NCI-H510A (cell line): ENCODE data around the gene RAET1E.
"Not testable (repeated sequence)": the region's sequence is repeated elsewhere in the genome, so short reads cannot be mapped to it uniquely, and the experiment has no call there.

Experiments used
- DNase-seq: peaks from one replicate; lab custom pipeline; 2025; lab: John Stamatoyannopoulos, UW

RAET1E gene

GRCh38 chr6:149861603-149862423 lies 36.1 kb downstream of the RAET1E start:
- DNase-seq: no peak

DNA sequence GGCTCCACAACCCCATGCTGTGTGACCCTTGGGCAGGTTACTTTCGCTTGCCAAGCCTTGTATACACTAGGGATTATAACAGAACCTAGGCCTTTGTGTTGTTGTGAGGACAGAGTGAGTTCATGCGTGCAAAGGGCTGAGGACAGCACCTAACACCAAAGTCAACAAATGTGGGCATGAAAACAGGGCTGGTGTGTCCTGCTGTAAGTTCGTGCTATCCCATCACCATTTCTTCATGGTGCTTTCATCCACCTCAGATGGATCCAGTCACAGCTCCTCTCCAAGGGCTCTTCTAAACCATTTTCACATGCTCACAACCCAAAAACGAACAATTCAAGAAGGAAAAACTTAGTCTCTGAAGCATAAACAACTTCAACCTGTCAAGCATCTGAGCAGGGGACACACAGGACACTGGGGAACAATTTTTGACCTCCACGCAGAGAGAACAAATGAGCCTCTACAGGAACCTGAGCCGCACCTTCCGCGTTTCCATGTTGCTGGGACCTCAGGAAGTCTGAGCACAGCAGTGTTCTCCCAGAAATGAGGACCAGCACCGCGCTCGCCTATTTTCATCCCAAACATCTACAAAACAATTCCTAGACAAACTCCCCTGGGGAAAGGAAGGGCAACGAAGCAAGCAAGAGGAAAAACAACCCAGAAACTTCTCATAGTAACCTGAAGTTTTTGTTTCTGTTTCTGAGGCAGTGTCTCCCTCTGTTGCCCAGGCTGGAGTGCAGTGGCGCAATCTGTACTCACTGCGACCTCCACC lies 36.9 kb downstream of the RAET1E start:
- no peak for DNase-seq

DNA sequence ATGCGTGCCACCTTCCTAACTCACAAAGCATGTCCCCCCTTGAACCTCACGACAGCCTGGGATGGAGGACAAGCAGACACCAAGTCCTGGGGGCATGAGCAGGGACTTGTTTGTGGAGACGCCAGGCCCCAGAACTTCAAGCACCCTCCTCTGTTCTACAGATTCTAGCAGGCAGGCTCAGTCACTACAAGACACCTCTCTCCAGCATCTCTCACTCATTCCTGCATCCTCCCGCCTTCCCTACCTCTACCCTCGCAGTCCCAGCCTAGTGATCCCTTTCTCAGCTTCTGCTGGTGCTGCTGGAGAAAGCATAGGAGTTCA lies 37.4 kb downstream of the RAET1E start:
- DNase-seq: no peak

GRCh38 chr6:149859938-149860337 lies 38.0 kb downstream of the RAET1E start:
- no peak for DNase-seq

GRCh38 chr6:149859368-149859767 lies 38.5 kb downstream of the RAET1E start:
- DNase-seq: no peak

DNA sequence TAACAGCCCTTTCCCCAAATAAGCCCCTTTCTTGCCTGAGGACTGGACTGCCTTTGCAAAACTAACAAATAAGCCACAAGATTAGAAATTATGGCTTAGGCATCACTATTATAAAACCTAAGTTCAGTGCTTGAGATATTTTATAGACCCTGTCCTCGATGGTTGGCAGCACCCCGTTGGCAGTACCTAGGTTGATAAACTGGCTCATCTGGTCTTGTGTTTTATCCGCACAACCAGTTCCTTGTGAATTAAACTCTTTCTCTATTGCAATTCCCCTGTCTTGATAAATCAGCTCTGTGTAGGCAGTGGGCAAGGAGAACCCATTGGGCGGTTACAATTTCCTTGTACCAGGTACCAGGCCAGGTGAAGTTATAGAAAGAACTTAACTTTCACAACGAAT lies 40.4 kb downstream of the RAET1E start:
- DNase-seq: no peak

GRCh38 chr6:149856256-149856994 lies 41.5 kb downstream of the RAET1E start:
- DNase-seq: no peak

- no peak for DNase-seq
These were observed 42.2 kb downstream of the RAET1E start for GRCh38 chr6:149855741-149856140.

- DNase-seq: no peak
These were observed 42.8 kb downstream of the RAET1E start for GRCh38 chr6:149855040-149855654.

- DNase-seq: no peak
These were observed 43.4 kb downstream of the RAET1E start for GRCh38 chr6:149854532-149854931.

DNA sequence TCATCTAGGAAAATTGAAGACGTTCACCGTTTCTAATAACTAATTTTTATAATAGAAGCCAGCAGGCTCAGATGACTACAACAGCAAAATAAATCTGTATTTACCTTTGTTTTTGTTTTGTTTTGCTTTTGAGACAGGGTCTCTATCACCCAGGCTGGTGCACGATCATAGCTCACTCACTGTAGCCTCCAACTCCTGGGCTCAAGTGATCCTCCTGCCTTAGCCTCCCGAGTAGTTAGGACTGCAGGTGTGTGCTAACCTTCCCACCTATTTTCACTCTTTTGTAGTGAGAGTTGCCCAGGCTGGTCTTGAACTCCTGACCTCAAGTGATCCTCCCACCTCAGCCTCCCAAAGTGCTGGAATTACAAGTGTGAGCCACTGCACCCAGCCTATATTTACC lies 43.9 kb downstream of the RAET1E start:
- DNase-seq: not testable (repeated sequence)

- DNase-seq: no peak
These were observed 45.0 kb downstream of the RAET1E start for GRCh38 chr6:149852881-149853280.

GRCh38 chr6:149852180-149852579 lies 45.7 kb downstream of the RAET1E start:
- peak; percentile 46 for DNase-seq

DNA sequence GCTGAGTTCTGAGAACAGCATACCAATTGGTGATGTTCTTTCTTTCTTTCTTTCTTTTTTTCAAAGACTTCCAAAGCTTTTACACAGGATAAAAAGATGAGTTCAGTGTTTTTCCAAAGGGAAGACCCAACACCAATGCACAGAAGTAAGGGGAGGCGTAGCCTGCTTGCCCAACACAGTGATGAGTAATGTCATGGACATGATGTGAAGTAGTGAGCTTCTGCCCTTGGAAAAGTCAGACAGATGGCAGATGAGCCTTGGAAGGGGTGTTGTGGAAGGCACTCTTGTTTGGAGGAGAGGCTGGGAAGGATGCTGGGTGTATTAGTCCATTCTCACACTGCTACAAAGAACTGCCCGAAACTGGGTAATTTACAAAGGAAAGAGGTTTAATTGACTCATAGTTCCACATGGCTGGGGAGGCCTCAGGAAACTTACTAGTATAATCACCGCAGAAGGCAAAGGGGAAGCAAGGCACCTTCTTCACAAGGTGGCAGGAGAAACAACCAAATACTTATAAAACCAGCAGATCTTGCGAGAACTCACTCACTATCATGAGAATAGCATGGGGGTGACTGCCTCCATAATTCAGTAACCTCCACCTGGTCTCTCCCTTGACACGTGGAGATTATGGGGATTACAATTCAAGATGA lies 46.3 kb downstream of the RAET1E start:
- DNase-seq: no peak

GRCh38 chr6:149848343-149848742 lies 49.6 kb downstream of the RAET1E start:
- DNase-seq: not testable (repeated sequence)
